GM12864 (cell line): ENCODE data around the gene ADAMTS20.

Experiments
- DNase-seq: peaks from one replicate; pipeline ENCODE4 v3.0.0-alpha.2; 2011; ENCODE audit warnings: low read depth
- H3K4me3 ChIP-seq: 2 replicates; pipeline ENCODE4 v1.5.1; 2011; ENCODE audit warnings: mild to moderate bottlenecking, low read depth, low read length, control low read depth
- TF ChIP-seq, protein P1 (sequence below): IDR thresholded peaks from 2 replicates; pipeline ENCODE4 v1.5.1; 2011; ENCODE audit warnings: low read depth, mild to moderate bottlenecking, moderate library complexity, low read length, control low read depth, inconsistent platforms; ENCODE audit errors: missing control alignments

The ADAMTS20 gene

DNA sequence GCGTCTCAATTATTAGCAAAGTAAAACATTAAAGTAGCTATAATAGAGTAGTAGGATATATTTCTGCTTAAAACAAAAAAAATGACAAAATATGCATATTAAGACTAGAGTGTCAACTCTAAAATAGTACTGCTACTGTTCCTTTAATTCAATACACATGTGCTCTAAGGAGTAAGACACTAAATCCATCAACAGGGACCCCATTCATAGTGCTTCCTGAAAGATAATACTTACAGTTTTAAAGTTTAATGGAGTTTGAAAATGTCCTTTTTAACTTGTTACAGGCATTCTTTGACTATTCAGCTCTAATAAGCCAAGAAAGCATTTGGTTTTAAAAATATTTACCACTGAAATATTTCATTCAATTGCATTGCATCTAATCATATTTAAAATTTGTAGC, 145.2 kb downstream of the ADAMTS20 start:
- H3K4me3 ChIP-seq: no peak overlapping the region
- TF ChIP-seq, protein P1, sequence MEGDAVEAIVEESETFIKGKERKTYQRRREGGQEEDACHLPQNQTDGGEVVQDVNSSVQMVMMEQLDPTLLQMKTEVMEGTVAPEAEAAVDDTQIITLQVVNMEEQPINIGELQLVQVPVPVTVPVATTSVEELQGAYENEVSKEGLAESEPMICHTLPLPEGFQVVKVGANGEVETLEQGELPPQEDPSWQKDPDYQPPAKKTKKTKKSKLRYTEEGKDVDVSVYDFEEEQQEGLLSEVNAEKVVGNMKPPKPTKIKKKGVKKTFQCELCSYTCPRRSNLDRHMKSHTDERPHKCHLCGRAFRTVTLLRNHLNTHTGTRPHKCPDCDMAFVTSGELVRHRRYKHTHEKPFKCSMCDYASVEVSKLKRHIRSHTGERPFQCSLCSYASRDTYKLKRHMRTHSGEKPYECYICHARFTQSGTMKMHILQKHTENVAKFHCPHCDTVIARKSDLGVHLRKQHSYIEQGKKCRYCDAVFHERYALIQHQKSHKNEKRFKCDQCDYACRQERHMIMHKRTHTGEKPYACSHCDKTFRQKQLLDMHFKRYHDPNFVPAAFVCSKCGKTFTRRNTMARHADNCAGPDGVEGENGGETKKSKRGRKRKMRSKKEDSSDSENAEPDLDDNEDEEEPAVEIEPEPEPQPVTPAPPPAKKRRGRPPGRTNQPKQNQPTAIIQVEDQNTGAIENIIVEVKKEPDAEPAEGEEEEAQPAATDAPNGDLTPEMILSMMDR: no peak
- no peak for DNase-seq

DNA sequence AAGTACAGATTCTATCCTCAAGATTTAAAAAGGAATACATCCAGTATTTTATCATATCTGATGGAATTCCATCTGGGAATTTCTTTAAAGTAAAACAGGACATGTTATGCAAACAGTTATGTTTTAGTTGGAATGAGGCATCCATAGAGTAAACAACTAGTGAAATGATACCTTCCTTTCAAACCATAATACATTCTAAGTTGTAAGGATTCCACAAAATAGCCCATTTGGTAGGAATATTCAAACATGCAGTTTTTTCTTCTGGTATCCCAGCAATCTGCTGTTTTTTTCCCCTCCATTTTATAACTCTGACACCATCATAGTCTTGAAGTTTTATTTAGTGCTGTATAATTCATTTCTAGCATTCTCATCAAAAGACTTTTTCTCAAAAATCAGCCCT, 149.6 kb downstream of the ADAMTS20 start:
- no peak overlapping the region for H3K4me3 ChIP-seq
- TF ChIP-seq, protein P1: no peak
- no peak for DNase-seq

DNA sequence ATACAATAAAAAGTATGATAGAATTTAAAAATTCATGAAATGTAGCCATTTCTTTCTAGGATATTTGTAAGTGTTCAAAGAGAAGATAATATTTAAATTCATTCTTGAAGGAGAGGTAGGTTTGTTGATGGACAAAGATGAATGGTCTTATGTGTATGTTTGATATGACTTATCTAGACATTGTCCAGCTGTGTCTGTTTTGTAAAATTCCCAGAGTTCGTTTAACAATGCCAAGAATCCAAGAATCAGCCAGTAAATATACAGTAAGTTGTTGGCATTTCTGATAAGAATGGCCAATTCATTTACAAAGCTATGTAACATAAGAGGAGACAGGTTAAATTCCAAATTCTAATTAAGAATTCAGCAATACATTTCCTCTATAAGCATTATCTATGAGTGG, 150.9 kb downstream of the ADAMTS20 start:
- TF ChIP-seq, protein P1: no peak
- no peak overlapping the region for H3K4me3 ChIP-seq
- no peak for DNase-seq

DNA sequence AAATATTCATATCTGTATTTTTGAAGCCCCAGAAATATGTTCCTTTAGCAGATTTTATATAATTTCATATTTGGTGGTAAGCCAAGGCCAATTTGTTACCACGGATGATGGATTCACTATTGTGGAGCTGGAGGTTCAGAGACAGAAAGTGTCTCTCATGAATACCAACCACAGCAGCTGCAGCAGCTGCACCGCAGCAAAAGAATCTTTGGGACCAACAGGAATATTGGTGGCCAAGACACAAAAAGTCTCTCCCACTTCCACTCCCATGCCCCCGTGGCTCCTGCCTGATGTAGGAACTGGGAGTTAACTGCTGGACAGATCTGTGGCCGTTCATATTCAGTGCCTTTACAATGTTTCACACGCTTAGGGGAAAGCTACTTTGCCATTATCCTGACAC, 155.3 kb downstream of the ADAMTS20 start:
- DNase-seq: no peak
- no peak overlapping the region for H3K4me3 ChIP-seq
- TF ChIP-seq, protein P1: no peak

DNA sequence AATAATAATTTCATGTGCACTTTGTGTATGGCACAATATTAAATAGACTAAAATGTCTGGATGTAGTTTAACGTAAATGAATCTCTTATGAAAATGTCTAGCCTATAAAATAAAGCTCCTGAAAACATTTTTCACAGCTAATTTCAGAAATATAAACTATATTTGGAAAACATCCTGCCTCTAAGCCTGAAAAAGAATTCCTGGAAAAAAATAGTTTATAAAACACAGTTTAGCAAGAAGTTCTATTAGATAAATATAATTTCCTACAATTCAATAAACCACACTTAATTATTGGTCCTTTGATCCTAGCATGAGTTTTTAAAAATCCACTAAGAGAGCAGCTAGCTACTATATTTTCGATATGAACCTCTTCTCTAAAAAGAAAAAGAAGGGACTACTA, 159.9 kb downstream of the ADAMTS20 start:
- no peak overlapping the region for H3K4me3 ChIP-seq
- TF ChIP-seq, protein P1: no peak
- no peak for DNase-seq

DNA sequence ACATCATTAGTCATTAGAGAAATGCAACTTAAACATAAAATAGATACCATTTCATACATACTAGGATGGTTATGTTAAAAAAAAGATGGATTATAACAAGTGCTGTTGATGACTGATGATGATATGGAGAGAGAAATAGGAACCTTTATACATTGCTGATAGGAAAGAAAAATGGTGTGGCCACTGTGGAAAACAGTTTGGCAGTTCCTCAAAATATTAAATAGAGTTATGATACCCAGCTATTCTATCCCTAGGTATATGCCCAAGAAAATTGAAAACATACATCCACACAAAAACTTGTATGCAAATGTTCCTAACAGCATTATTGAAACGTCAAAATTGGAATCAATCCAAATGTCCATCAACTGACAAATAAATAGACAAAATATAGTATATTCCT, 170.1 kb downstream of the ADAMTS20 start:
- TF ChIP-seq, protein P1: no peak
- DNase-seq: no peak

DNA sequence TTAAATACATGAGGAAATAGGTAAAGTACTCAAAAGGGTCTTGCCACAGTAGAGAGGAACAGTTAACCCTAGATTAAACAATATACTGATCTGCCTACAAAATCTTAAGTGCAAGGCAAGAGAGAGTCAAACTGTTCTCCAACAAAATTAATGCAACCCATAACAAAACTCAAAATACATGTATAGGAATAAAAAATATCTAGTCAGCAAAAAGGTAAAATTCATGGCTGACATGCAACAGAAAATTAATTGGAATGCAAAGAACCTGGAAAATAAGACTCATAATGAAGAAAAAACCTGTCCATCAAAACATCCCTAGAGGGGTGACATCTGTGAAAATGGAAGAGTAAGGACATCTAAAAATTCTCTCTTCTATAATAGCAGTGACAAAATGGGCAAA, 173.6 kb downstream of the ADAMTS20 start:
- TF ChIP-seq, protein P1: no peak
- H3K4me3 ChIP-seq: no peak overlapping the region
- no peak for DNase-seq

More for the DNA sequence above, 170.1 kb downstream of the ADAMTS20 start:
- H3K4me3 ChIP-seq: no peak overlapping the region
